Astrocyte (in vitro differentiated cells and primary cell): ENCODE results near the gene GOLGA8J.
"Not testable (repeated sequence)": the region's sequence is repeated elsewhere in the genome, so short reads cannot be mapped to it uniquely, and the experiment has no call there.

Source experiments
- EZH2 ChIP-seq: IDR thresholded peaks from 2 replicates; pipeline ENCODE4 v1.6.1; 2012; ENCODE audit warnings: mild to moderate bottlenecking, low read length, inconsistent platforms; ENCODE audit not compliant: insufficient read depth
- TF ChIP-seq, protein P1 (sequence below): IDR thresholded peaks from 2 replicates; pipeline ENCODE4 v1.5.1; 2011; ENCODE audit warnings: low read depth, mild to moderate bottlenecking, inconsistent platforms, low read length, moderate library complexity; ENCODE audit not compliant: insufficient read depth

DNA sequence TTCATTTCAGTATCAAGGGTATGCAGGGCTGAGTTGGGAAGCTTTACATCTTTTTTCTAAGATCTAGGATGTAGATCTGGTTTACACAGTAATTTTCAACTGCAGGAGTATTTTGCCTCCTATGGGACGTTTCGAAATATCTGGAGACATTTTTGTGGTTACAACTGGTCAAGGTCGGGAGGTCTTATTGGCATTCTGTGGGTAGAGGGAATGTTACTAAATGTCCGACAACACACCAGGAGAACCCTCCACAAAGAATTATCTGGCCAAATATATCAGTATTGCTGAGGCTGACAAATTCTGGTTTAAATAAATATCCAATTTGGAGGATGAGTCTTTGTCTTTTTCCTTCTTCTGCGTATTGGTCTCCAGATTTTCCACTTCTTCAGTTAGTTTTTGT, 1.9 kb upstream of the GOLGA8J start:
- TF ChIP-seq, protein P1, sequence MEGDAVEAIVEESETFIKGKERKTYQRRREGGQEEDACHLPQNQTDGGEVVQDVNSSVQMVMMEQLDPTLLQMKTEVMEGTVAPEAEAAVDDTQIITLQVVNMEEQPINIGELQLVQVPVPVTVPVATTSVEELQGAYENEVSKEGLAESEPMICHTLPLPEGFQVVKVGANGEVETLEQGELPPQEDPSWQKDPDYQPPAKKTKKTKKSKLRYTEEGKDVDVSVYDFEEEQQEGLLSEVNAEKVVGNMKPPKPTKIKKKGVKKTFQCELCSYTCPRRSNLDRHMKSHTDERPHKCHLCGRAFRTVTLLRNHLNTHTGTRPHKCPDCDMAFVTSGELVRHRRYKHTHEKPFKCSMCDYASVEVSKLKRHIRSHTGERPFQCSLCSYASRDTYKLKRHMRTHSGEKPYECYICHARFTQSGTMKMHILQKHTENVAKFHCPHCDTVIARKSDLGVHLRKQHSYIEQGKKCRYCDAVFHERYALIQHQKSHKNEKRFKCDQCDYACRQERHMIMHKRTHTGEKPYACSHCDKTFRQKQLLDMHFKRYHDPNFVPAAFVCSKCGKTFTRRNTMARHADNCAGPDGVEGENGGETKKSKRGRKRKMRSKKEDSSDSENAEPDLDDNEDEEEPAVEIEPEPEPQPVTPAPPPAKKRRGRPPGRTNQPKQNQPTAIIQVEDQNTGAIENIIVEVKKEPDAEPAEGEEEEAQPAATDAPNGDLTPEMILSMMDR, result not testable (repeated sequence)
- TF ChIP-seq EZH2, result not testable (repeated sequence)
